ENCODE measurements around the gene FHOD3. TPM values are rescaled to one million over a fixed set of nuclear protein-coding genes. Genes with fewer than 3 reads are reported as not detected.
"Not testable (repeated sequence)": the region's sequence is repeated elsewhere in the genome, so short reads cannot be mapped to it uniquely, and the experiment has no call there.

The FHOD3 gene
- total RNA-seq, 1 donor from 2014 or later: 350 TPM

DNA sequence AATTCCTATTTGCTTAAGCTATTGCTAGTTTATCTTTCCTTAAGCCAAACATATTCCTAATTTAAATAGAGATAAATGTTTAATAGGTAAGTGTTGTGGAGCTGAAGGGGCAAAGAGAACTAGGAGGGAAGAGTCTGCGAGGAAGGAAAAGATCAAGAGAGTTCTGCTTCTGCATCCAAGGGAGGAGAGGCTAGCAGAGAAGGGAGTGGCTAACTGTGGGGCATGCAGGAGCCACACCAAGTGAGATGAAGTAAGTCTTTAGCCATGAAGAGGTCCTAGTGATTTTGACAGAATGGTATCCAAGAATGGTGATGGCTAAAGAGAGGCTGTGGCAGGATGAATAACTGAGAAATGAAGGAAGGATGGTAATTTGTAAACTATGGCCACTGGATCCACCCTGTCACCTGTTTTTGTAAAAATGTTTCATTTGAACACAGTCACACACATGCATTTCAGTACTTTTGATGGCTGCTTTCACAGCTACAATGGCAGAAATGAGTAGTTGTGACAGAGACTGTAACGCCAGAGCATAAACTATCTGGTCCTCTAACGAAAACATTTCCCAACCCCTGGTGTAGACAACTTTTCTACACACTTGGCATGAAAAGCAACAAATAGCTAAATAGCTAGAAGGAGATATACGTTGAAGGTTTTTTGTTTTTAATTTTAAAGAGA is 515.7 kb downstream of the FHOD3 start:
- ATAC-seq (no peak), DNase-seq (ENCODE audit: missing footprints) (no peak)
- intact Hi-C loops (cut with DNase I): loop anchor here (5.0 kb wide), 1 partner anchor 126 kb away; no protein-coding TSS in a partner anchor

DNA sequence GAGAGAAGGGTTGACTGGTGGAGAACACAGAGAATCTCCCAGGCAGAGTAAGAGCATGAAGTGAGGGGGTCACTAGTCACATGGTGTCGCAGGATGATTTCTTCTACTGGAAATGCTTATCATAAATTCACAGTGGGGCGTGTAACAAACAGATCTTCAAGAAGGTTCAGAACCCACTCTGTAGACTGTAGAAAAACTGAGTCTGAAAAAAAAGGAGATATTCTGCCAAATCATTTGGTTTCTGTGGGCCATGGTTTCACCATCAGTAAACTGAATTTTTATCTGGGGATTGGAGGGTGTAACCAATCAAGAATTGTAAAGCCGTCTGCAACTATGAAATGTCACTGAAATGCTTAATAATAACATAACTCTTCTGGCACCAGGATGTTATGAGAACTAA is 516.3 kb downstream of the FHOD3 start:
- intact Hi-C loops (cut with DNase I): loop anchor here (5.0 kb wide), 1 partner anchor 127 kb away; no protein-coding TSS in a partner anchor
- no peak for ATAC-seq
- DNase-seq (ENCODE audit: missing footprints): no peak

DNA sequence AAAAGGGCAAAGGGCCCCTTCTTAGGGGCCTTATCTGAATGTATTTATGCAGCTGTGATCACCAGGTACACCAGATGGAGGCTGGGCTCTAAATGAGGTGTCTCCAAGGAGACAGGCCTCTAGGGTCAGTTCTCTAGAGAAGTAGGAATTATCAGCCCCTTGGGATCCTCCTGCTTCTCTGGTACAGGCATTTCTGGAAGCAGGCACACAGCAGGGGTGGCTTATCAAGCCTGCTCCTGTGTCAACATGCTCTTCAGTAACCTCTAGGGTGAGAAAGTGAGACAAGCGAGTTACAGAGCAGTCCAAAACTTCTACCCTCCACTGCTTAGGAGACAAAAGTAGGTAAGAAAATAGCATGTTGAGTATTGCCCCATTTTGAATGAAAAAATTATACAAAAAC is 517.5 kb downstream of the FHOD3 start:
- ATAC-seq: peak; percentile 58

DNA sequence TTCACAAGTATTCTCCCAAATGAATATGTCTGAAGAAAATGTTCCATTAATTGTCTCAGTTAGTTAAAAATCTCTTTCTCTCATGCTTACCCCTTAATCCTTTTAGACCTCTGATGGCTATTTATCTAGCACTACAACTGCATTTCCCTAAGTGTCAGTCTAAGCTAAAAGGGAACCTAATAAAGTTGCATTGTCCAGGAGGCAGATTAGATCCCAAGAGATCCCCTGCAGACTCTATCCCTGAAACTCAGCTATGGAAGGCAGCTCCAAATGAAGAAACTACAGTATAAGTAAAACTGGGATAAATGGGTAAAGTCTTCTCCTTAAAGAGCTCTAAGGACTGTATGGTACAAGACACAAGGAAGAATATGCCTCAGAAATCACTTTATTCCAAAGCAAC is 518.6 kb downstream of the FHOD3 start:
- ATAC-seq; intact Hi-C loops (cut with DNase I); DNase-seq (ENCODE audit: missing footprints): not testable (repeated sequence)

More for the DNA sequence above, 517.5 kb downstream of the FHOD3 start:
- no peak for DNase-seq (ENCODE audit: missing footprints)
- intact Hi-C loops (cut with DNase I): loop anchor here (5.0 kb wide), 1 partner anchor 128 kb away; no protein-coding TSS in a partner anchor

DNA sequence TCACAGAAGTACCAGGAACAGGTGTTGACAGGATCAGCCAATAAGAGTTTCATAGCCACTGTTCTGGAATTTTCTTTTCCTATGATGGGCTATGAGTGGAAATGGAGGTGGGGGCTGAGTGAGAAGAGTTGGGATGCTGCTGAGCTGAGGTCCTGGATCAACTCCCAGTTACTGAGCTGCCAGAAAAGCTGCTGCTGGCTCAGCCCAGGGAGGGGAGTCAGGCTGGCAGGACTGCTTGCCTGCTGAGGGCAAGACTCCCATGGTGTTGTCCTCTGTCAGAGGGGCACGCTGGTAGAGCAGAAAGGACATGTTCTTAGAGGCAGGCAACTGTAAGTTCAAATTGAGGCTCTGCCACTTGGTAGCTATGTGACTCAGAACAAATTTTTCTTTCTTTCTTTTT is 519.5 kb downstream of the FHOD3 start:
- no peak for DNase-seq (ENCODE audit: missing footprints)
- peak; percentile 37 for ATAC-seq
- intact Hi-C loops (cut with DNase I): no loop called here

DNA sequence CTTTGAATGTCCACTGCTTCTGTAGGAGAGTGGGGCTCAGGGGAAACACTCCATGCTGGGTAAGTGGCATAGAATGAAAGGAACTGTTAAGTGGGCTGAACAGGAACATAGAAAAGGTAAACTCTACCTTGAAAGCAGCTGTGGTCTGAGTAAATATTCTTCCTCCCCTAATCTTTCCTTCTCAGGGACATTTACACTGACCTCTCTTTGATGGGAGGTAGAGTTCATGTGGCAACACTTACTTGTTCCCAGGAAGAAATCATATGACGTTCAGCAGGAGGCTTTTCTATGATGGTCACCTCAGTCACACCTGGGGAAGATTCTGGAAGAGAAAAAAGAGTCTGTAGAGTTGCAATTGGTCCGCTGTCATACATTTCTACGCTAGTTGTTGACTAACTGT is 521.1 kb downstream of the FHOD3 start:
- ATAC-seq (no peak), DNase-seq (ENCODE audit: missing footprints) (no peak)
- intact Hi-C loops (cut with DNase I): no loop called here

DNA sequence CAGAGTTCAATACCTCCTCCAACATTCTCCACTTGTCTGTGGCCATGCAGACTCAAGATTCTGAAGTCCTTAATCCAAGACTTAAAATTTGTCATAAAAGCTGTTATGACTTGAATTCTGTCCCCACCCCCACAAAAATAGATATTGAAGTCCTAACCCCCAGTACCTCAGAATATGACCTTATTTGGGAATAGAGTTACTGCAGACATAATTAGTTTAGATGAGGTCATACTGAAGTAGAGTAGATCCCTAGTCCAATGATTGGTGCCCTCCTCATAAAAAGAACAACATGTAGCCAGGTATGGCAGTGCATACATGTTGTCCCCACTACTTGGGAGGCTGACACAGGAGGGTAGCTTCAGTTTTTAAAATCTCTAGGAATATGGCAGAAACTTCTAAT is 522.1 kb downstream of the FHOD3 start:
- ATAC-seq: no peak

DNA sequence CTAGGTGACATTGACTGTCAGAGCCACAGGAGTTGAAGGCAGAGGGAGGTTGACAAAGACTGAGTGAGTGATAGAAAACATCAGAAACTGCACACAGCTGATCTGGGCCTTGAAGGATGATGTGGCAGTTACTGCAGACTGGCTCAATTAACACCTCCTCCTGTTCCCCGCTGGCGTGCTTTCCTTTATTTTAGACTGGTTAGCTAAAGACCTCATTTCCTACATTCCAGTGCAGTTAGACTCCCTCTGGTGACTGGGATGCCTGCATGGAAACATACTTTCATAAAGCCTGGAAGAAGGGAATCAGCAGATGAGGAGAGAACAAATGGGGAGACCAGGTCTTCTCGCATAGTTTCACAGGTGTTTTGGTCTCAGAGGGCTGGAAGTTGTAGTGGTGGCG is 524.2 kb downstream of the FHOD3 start:
- ATAC-seq: no peak
- DNase-seq (ENCODE audit: missing footprints): no peak
- intact Hi-C loops (cut with DNase I): no loop called here

More for the DNA sequence above, 522.1 kb downstream of the FHOD3 start:
- intact Hi-C loops (cut with DNase I): no loop called here
- no peak for DNase-seq (ENCODE audit: missing footprints)

DNA sequence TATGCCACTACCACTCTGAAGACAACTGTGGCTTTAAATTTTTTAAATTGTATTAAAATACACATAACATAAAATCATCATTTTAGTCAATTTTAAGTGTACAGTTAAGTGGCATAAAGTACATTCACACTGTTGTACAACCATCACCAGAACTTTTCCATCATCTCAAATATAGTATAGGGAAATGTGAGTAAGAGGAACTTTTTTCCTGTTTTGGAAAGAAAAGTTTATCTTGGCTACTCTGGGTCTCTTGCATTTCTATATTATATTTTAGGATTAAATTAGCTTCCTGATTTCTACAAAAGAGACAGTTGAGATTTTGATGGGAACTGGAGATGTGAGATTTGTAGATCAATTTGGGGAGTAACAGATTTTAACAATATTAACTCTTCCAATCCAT is 528.0 kb downstream of the FHOD3 start:
- intact Hi-C loops (cut with DNase I): no loop called here
- no peak for ATAC-seq
- DNase-seq (ENCODE audit: missing footprints): no peak

DNA sequence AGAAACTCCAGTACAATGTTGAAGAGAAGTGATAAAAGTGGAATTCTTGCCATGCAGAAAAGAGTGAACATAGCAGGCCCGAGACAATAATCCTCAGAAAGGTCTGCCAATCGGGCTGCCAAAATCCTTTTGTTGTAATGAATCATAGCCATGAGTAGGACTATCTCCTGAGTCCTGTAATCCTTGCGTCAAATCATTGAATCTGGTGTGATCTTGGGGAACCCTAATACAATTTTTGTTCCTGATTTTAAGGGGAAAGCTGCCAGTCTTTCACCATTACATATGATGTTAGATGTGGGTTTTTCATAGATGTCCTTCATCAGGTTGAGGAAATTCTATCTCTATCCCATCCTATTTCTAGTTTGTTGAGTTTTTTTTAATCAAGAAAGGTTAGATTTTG is 529.0 kb downstream of the FHOD3 start:
- intact Hi-C loops (cut with DNase I): no loop called here
- no peak for DNase-seq (ENCODE audit: missing footprints)
- no peak for ATAC-seq

DNA sequence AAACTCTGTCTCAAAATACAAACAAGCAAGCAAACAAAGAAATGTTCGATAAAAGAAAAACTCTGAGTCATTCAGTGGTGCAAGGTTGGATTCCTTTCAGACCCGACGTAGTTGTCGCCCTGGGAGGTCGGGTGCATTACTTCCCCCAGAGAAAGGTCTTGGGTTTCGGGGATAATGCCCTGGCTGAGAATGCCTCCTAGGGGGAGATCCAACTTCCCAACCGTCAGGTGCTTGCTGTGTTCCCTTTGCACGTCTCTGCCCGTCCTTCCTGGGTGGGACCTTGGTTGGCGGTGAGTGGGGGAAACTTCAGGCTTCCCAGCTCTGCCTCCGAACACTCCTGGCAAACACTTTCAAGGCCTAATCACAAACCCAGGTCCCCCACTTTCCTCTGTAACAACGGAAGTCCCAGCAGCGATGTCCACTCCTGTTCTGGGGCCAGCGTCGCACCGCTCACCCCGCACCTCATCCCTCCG is 530.7 kb downstream of the FHOD3 start:
- ATAC-seq: no peak
- DNase-seq (ENCODE audit: missing footprints): no peak
- intact Hi-C loops (cut with DNase I): no loop called here

DNA sequence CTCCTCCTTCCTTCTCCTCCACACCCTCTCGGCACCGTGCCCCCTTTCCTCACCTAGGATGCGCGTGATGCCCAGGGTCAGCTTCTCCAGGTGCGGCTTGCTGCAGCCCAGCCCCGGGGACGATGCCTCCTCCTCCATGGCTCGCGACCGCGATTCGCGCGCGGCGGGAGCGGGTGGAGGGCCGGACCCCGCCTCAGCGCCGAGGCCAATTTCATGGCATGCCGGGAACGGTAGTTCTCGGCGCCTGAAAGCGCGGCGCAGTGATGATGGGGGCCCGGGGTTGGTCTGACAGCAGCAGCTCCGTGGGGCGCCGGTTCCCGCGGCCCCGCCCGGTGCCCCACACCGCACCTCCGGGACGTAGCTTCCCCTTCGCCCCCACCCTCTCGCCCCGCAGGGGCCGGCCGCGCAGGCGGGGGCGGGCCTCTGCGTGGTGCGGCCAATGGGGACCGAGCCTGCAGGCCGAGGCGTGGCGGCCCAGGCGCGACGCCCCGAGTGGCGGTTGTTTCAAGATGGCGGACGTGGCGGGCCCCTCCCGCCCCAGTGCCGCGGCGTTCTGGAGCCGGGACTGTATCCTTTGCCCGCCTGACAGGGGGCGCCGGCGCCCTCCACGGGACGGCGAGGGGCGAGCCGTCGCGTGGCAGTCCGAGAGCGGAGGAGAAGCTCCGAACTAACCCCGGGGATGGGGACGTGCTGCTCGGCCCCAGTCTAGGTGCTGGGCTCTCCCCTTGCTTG is 531.3 kb downstream of the FHOD3 start, which contains the start of the genes KIAA1328 and TPGS2:
TSS of gene KIAA1328 (plus strand) at position 498 of the 732 bp plus-strand sequence. CDS start at position 510, 12 bp downstream.
TSS of gene TPGS2 (minus strand) at position 373 of the 732 bp plus-strand sequence. CDS start at position 138, 235 bp downstream.
- intact Hi-C loops (cut with DNase I): no loop called here
- peak; percentile 98 for ATAC-seq

More for the DNA sequence above, 531.3 kb downstream of the FHOD3 start, which contains the start of the genes KIAA1328 and TPGS2:
- peak; percentile 93 for DNase-seq (ENCODE audit: missing footprints)

Other genes starting within 250 kb of the FHOD3 start
- gene RPRD1A, start 230.2 kb upstream of the FHOD3 start, total RNA-seq: 45.5 TPM
- 12.8 TPM for gene SLC39A6, start 168.4 kb upstream of the FHOD3 start, total RNA-seq
- gene ELP2, start 167.8 kb upstream of the FHOD3 start, total RNA-seq: 48.1 TPM
- gene MOCOS, start 110.2 kb upstream of the FHOD3 start, total RNA-seq: 0.38 TPM